Cardiac fibroblast (primary cell): ENCODE results near the gene SCT.

Experiments
- DNase-seq, 2 donors: peaks; one replicate each; pipeline versions ENCODE4 v3.0.0 to v3.0.0-alpha.2; 2010; ENCODE audit warnings: low read depth in 2 of 2
- H3K4me3 ChIP-seq, 2 donors: replicated peaks in 1 of 2; 1 replicate in 1 of 2; 2 replicates in 1 of 2; pipeline ENCODE4 v1.5.1; 2011; ENCODE audit warnings: low read depth in 2 of 2, low read length in 2 of 2, mild to moderate bottlenecking in 2 of 2, moderate library complexity in 1 of 2
- CTCF ChIP-seq: IDR thresholded peaks from one replicate; pipeline ENCODE4 v1.5.1; 2011; ENCODE audit warnings: low read depth, mild to moderate bottlenecking, low read length, inconsistent platforms

The SCT gene

GRCh38 chr11:638631-639331 lies 11.8 kb upstream of the SCT start:
- no peak for TF ChIP-seq CTCF
- peak in 1 of 2 donors; percentile 42 for DNase-seq
- no peak overlapping the region for H3K4me3 ChIP-seq

DNA sequence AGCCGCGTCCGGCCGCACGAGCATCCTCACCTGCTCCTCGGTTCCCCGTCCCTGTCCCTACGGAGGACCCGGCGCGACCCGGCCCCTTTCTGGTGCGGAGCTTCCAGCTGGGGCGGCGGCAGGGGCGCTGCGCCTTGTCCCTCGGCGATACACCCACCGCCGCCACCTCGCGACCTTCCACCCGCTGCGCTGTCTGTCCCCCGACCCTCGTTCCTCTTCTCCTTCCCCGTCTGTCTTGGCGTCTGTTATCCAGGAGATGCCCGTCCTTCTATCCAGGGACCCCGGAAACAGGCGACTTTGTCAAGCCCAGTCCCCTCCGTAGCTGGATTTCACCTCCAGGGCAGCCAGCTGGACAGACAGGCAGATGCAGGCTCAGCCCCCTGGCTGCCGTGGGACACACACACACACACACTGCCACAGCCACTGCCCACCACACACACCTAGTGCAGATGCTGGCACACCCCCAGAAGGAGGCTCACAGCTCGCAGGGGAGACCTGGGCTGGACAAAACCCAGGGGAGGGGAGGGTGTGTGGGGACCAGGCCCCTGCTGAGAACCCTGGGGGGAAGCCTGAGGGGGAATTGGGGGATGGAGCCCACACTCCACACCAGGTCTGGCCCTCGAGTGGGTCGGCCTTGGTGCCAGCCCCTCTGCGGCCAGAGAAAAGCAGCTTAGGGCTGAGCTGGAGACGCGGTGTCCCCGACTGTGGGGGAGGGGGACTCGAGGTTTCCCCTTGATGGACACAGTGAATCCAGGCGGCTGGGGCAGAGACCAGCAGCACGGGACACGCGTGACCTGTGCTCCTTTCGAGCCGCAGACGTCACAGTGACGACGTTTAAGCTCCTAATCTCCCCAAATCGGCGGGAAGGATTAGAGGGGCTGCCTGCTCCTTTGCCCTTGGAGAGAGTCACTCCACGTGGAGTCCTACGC lies 10.9 kb upstream of the SCT start:
- peak overlapping the region in 1 of 2 donors; percentile 14 for H3K4me3 ChIP-seq
- TF ChIP-seq CTCF, result no peak
- no peak for DNase-seq

GRCh38 chr11:637333-637592 lies 10.3 kb upstream of the SCT start:
- peak overlapping the region in 1 of 2 donors; percentile 14 for H3K4me3 ChIP-seq
- no peak for TF ChIP-seq CTCF
- no peak for DNase-seq

DNA sequence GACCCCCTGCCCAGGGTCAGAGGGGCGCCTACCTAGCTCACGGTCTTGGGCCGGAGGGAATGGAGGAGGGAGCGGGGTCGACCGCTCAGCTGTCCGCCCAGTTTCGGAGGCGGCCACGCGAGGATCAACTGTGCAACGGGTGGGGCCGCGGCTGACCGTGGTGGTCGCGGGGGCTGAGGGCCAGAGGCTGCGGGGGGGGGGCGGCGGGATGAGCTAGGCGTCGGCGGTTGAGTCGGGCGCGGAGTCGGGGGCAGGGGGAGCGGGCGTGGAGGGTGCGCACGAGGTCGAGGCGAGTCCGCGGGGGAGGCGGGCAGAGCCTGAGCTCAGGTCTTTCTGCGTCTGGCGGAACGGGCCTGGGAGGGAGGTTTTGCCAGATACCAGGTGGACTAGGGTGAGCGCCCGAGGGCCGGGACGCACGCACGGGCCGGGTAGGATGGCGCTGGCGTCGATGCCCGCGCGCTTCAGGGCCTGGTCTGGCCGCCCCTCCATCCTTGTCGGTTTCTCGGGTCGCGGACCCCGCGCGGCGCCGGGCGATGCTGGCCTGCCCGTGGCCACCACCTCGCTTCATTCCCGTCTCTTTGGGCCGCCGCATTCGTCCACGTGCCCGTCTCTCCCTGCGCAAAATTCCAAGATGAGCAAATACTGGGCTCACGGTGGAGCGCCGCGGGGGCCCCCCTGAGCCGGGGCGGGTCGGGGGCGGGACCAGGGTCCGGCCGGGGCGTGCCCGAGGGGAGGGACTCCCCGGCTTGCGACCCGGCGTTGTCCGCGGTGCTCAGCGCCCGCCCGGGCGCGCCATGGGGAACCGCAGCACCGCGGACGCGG lies 9.7 kb upstream of the SCT start, which contains the start of gene DRD4:
TSS of gene DRD4 (plus strand) at position 759 of the 822 bp plus-strand sequence. CDS start at position 795, 36 bp downstream.
- no peak for TF ChIP-seq CTCF
- peak within 1 kb of the TSS in 1 of 2 donors; percentile 14 for H3K4me3 ChIP-seq
- peak; percentile 25 to 28 for DNase-seq

DNA sequence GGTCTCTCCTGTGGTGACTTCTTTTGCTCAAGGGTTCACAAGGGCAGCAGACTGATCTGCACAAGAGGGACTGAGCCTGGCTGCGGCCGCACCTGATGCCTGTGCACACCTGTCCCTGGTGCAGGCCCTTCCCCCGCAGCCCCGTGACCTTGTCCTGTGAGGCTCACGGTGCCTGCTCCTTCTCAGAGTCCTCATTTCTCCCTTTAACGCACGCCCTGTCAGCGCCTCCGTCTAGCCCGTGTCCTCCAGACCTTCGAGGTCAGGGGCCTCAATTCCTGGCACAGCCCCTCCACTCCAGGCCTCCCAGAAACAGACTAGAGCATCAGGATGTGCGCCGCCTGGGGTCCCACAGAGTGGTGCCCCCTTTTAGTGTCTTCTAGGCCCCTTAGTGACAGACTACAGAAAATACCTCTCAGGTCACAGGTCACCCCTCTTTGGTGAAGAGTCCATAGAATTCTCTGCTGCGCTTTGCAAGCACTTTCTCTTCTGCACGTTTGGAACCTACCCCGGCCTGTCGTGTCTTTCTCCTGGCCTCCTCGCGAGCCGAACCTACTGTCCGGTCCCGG lies 9.0 kb upstream of the SCT start:
- DNase-seq, result no peak
- no peak for TF ChIP-seq CTCF
- H3K4me3 ChIP-seq, result no peak overlapping the region

- DNase-seq, result no peak
- no peak overlapping the region for H3K4me3 ChIP-seq
- no peak for TF ChIP-seq CTCF
These were observed 3.9 kb upstream of the SCT start for GRCh38 chr11:630871-631270.
